T-cell (primary cell): Measurements from ENCODE around the gene CCDC88C. TPM values are rescaled to one million over a fixed set of nuclear protein-coding genes. Genes with fewer than 3 reads are reported as not detected.
A peak's percentile ranks its signal among the peaks of the same experiment; 100 is the strongest.
"Not testable (repeated sequence)": the region's sequence is repeated elsewhere in the genome, so short reads cannot be mapped to it uniquely, and the experiment has no call there.

ENCODE experiments used
- ATAC-seq, 4 experiments: fragments of 200-7000 bp in 3 of 4; fragments of 150-1000 bp in 1 of 4; cut with Tn5 transposase; replicated peaks in 1 of 4; 1 replicate in 3 of 4; 2 replicates in 1 of 4; pipeline ENCODE4 v1.10.0; 2021; ENCODE audit warnings: moderate library complexity in 3 of 4, mild to moderate bottlenecking in 2 of 4, moderate number of reproducible peaks in 1 of 4
- CTCF ChIA-PET, 2 donors: fragments of 300-600 bp; sonication (Branson Sonifier 250); formaldehyde crosslinking; loops; one replicate each; lab custom pipeline; 2022; ENCODE audit warnings: antibody characterized with exemption in 2 of 2; lab: Charles Lee
- POLR2A ChIA-PET, 2 donors: fragments of 300-600 bp; sonication (Branson Sonifier 250); formaldehyde crosslinking; loops; one replicate each; lab custom pipeline; 2022; ENCODE audit warnings: antibody characterized with exemption in 2 of 2; lab: Charles Lee
- DNase-seq, 35 experiments: peaks; one replicate each; pipeline versions ENCODE4 v3.0.0 to v3.0.0-alpha.2; 2013 to 2023
- H3K27ac ChIP-seq: one replicate; pipeline ENCODE4 v1.5.1; 2013; ENCODE audit warnings: low read length
- H3K27me3 ChIP-seq, 2 experiments: replicated peaks in 1 of 2; 1 replicate in 1 of 2; 2 replicates in 1 of 2; pipeline versions ENCODE4 v1.6.1 to v1.7.0; 2013; ENCODE audit warnings: low read length in 1 of 2, mixed read lengths in 1 of 2; ENCODE audit not compliant: control insufficient read depth in 2 of 2, insufficient read depth in 2 of 2; ENCODE audit errors: extremely low read depth in 1 of 2
- H3K36me3 ChIP-seq, 2 donors: 1 replicate in 1 of 2; 2 replicates in 1 of 2; pipeline versions ENCODE4 v1.6.1 to v1.7.0; 2013; ENCODE audit warnings: low read length in 1 of 2; ENCODE audit not compliant: control insufficient read depth in 2 of 2, insufficient read depth in 1 of 2; ENCODE audit errors: extremely low read depth in 1 of 2
- H3K4me1 ChIP-seq, 2 experiments: 1 replicate in 1 of 2; 2 replicates in 1 of 2; pipeline versions ENCODE4 v1.6.1 to v1.7.0; 2013; ENCODE audit warnings: low read length in 2 of 2, mixed read lengths in 1 of 2; ENCODE audit not compliant: insufficient read depth in 2 of 2, control insufficient read depth in 1 of 2; ENCODE audit errors: extremely low read depth in 1 of 2
- H3K4me3 ChIP-seq, 2 donors: 1 replicate in 1 of 2; 2 replicates in 1 of 2; pipeline versions ENCODE4 v1.5.1 to v1.7.0; 2013; ENCODE audit warnings: mild to moderate bottlenecking in 2 of 2, low read length in 1 of 2, moderate library complexity in 1 of 2; ENCODE audit not compliant: control insufficient read depth in 1 of 2; ENCODE audit errors: extremely low read depth in 1 of 2
- H3K9me3 ChIP-seq: 2 replicates; pipeline ENCODE4 v1.7.0; 2013
- H3K27ac Mint-ChIP-seq, 2 donors: one replicate each; pipeline ENCODE4 v1.8.0; 2020 to 2021; ENCODE audit warnings: mild to moderate bottlenecking in 2 of 2, mixed read lengths in 2 of 2
- H3K27me3 Mint-ChIP-seq, 2 donors: one replicate each; pipeline ENCODE4 v1.8.0; 2021 to 2022; ENCODE audit warnings: mixed read lengths in 2 of 2
- H3K36me3 Mint-ChIP-seq: one replicate; pipeline ENCODE4 v1.8.0; 2021; ENCODE audit warnings: mixed read lengths
- H3K4me1 Mint-ChIP-seq, 3 donors: one replicate each; pipeline ENCODE4 v1.8.0; 2020 to 2022; ENCODE audit warnings: mixed read lengths in 3 of 3, mild to moderate bottlenecking in 1 of 3
- H3K4me3 Mint-ChIP-seq, 3 donors: one replicate each; pipeline ENCODE4 v1.8.0; 2020 to 2022; ENCODE audit warnings: mild to moderate bottlenecking in 3 of 3, mixed read lengths in 3 of 3, moderate library complexity in 3 of 3
- H3K9me3 Mint-ChIP-seq, 3 donors: one replicate each; pipeline ENCODE4 v1.8.0; 2020 to 2022; ENCODE audit warnings: mixed read lengths in 3 of 3
- WGBS: methylation state at CpG from one replicate; pipeline ENCODE4 v1.1.5; 2013; ENCODE audit warnings: missing lambda C conversion rate; ENCODE audit not compliant: insufficient coverage; 5-methylcytosine and 5-hydroxymethylcytosine counted together
- total RNA-seq, 35 experiments: library from RNA in 6 of 35; stranded (reverse) in 6 of 35; fragments of 120-200 nt in 1 of 35; gene quantifications; one replicate each; pipeline versions ENCODE4 v1.2.1 to v1.2.4 and lab custom pipeline; 2013 to 2026

The CCDC88C gene
- total RNA-seq, 5 donors from 2014 or later (not counting 1 experiment from before 2014, with no cell fraction given): 260 to 368 (median 275) TPM

DNA sequence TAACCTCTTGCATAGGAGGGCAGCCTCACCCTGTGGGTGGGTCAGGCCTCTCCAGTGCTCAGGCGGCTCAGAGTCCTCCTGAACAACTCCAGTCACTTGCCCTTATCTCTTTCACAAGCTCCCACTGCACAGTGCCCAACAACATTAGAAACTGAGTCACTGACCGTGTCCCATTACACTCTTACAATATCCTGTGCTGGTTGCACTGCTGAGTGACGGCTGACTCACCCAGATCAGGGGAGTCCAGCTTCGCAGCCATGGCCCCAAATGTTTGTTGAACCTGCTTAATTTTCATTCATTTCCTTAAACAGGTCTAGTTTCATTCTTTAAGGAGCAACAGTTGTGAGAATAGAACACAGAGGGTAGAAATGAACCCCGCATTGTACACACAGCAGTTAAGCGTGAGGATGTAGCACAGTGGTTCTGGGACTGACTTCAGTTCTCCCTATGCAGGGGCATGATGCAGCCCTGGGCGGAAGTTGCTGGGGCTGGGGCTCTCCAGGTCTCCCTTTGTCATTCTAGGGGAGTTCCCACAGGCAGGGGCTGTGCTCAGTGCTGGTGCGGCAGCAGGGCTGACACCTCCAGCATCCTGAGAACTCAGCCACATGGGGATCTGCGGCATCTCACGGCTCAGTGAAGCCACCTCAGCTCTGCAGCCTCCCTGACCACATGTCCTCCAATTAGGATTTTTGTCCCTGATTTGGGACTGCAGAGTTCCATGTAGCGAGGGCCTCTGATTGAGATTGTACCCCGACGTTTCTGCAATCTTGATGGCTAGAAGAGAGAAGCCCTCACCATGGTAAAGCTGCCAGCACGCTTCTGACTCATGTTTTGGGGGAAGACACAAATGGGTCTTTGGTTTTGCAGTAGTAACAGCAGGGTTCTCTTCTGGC, 189.3 kb downstream of the CCDC88C start:
- Histone ChIP-seq H3K4me1 (peaks cover 54 to 95% of the 10 kb centered on the region in 2 experiments), H3K27me3 (no peaks in the 10 kb centered on the region), H3K9me3 (no peaks in the 10 kb centered on the region), H3K36me3 (peaks cover 0 to 5% of the 10 kb centered on the region in 2 donors), H3K27ac (peak overlapping the region; percentile 89), H3K4me3 (no peak overlapping the region)
- peak overlapping the region; percentile 95 to 96 for H3K27ac Mint-ChIP-seq
- peak overlapping the region; percentile 22 to 75 (median 59) for H3K4me3 Mint-ChIP-seq
- CTCF ChIA-PET: interaction anchor here (0.6 to 2.0 kb wide), 4 partner anchors 15 to 55 kb away, joined by 4 to 6 read pairs (median 5); partner anchors contain the start of gene GPR68 (in 1 of the 2)
- POLR2A ChIA-PET: interaction anchor here in 1 of 2 donors (0.7 to 1.0 kb wide), 2 partner anchors 13 to 22 kb away, joined by 4 read pairs; no protein-coding TSS in a partner anchor
- peak in 34 of 35 experiments; percentile 55 to 92 (median 79) for DNase-seq
- peaks cover 86 to 98% (median 91%) of the 10 kb centered on the region in 3 donors for H3K4me1 Mint-ChIP-seq
- H3K36me3 Mint-ChIP-seq: peaks cover 31% of the 10 kb centered on the region
- peaks cover 0 to 4% (median 0%) of the 10 kb centered on the region in 3 donors for H3K9me3 Mint-ChIP-seq
- ATAC-seq: peak; percentile 58 to 90 (median 62)
- WGBS: 7% methylated on average over 10 of the region's 14 CpGs
- no peaks in the 10 kb centered on the region for H3K27me3 Mint-ChIP-seq

DNA sequence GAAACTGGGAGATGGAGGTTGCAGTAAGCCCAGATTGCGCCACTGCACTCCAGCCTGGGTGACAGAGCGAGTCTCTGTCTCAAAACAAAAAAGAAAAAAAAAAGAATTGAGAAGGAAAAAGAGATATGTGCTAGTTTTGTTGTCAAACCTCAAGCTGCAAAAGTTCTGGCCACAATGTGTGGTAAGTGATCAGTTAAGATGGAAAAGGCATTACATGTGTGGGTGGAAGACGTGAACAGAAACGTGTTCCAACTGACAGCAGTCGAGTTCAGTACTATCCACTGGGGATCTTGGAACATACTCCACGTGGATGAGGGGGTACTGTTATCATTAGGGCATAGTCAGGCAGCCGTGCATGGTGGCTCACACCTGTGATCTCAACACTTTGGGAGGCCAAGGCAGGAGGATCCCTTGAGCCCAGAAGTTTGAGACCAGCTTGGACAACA, 190.4 kb downstream of the CCDC88C start:
- H3K4me1 Mint-ChIP-seq: peaks cover 91 to 98% (median 95%) of the 10 kb centered on the region in 3 donors
- H3K27me3 Mint-ChIP-seq: no peaks in the 10 kb centered on the region
- peak overlapping the region in 1 of 3 donors; percentile 75 for H3K4me3 Mint-ChIP-seq
- CTCF ChIA-PET: interaction anchor here in 1 of 2 donors (0.5 to 2.0 kb wide), 4 partner anchors 16 to 1271 kb away, joined by 4 to 7 read pairs (median 6); partner anchors contain the start of gene GPR68
- Histone ChIP-seq H3K4me3 (no peak overlapping the region), H3K27me3 (no peaks in the 10 kb centered on the region), H3K9me3 (no peaks in the 10 kb centered on the region), H3K4me1 (peaks cover 52 to 92% of the 10 kb centered on the region in 2 experiments), H3K36me3 (peaks cover 0 to 5% of the 10 kb centered on the region in 2 donors), H3K27ac (peak overlapping the region; percentile 89)
- peak in 3 of 35 experiments; percentile 32 to 63 (median 33) for DNase-seq
- H3K36me3 Mint-ChIP-seq: peaks cover 35% of the 10 kb centered on the region
- H3K27ac Mint-ChIP-seq: peak overlapping the region; percentile 86 to 95
- WGBS: 20% methylated on average over 7 of the region's 7 CpGs
- H3K9me3 Mint-ChIP-seq: peaks cover 0 to 9% (median 0%) of the 10 kb centered on the region in 3 donors
- no peak for ATAC-seq
- POLR2A ChIA-PET: interaction anchor here in 1 of 2 donors (0.9 to 2.3 kb wide), 2 partner anchors 17 to 22 kb away, joined by 4 to 7 read pairs; partner anchors contain the start of gene GPR68

DNA sequence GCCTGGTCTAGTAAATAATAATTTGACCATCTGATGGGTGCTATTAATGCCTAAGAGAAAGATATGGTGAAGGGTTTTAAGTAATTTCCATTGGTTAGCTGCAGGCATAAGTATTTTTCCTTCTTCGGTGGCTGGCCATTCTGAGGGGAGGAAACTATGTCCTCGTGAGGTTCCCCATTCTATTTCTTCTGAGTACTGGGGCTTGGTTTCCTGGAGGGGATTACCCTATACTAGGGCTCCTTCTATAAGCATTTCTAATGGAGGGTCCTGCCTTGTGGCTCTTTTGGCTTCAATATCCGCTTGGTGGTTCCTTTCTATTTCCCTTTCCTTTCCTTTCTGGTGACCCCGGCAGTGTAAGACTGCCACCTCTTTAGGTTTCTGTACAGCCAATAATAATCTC, 191.3 kb downstream of the CCDC88C start:
- not testable (repeated sequence) for H3K27me3 ChIP-seq, H3K27me3 Mint-ChIP-seq, H3K9me3 ChIP-seq, H3K9me3 Mint-ChIP-seq, H3K36me3 ChIP-seq, ATAC-seq, H3K4me3 ChIP-seq
- WGBS: no CpG with 5 or more reads among the region's 4 CpGs
- ChIA-PET CTCF (interaction anchor here in 1 of 2 donors (1.2 to 2.0 kb wide), 2 partner anchors 19 to 61 kb away, joined by 6 to 7 read pairs; partner anchors contain the start of gene GPR68), POLR2A (interaction anchor here in 1 of 2 donors (0.6 to 2.3 kb wide), 3 partner anchors 18 to 233 kb away, joined by 4 to 7 read pairs (median 6); partner anchors contain the start of gene GPR68)
- H3K36me3 Mint-ChIP-seq: peaks cover 37% of the 10 kb centered on the region
- peak overlapping the region; percentile 89 for H3K27ac ChIP-seq
- peaks cover 91 to 97% (median 93%) of the 10 kb centered on the region in 3 donors for H3K4me1 Mint-ChIP-seq
- peak overlapping the region; percentile 86 to 95 for H3K27ac Mint-ChIP-seq
- peaks cover 43 to 87% of the 10 kb centered on the region in 2 experiments for H3K4me1 ChIP-seq
- peak overlapping the region in 1 of 3 donors; percentile 75 for H3K4me3 Mint-ChIP-seq
- peak in 1 of 35 experiments; percentile 27 for DNase-seq

DNA sequence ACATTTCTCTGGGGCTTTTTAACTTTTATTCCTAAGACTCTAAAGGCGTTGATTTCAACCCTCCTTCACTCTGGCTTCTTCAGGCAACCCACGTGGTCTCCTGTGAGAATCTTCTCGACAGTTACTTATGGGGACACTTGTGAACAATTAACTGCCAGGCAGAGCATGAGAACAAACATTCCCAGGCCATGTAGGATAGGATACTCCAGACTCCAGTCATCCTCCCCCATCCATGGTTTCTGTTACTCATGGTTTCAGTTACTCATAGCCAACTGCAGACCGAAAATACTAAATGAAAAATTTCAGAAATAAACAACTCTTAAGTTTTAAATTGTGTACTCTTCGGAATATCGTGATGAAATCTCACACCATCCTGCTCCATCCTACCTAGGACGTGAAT, 192.6 kb downstream of the CCDC88C start:
- H3K4me3 Mint-ChIP-seq: peak overlapping the region in 1 of 3 donors; percentile 75
- H3K27me3 ChIP-seq: no peaks in the 10 kb centered on the region
- ATAC-seq (no peak), DNase-seq (no peak)
- no peaks in the 10 kb centered on the region for H3K9me3 ChIP-seq
- H3K9me3 Mint-ChIP-seq: peaks cover 0 to 5% (median 0%) of the 10 kb centered on the region in 3 donors
- H3K4me1 Mint-ChIP-seq: peaks cover 90 to 94% (median 91%) of the 10 kb centered on the region in 3 donors
- H3K27ac Mint-ChIP-seq: peak overlapping the region; percentile 86 to 95
- ChIA-PET CTCF (interaction anchor here in 1 of 2 donors (0.6 kb wide), 1 partner anchor 63 kb away, joined by 12 read pairs; no protein-coding TSS in a partner anchor), POLR2A (no interaction called here)
- H3K36me3 ChIP-seq: peaks cover 5 to 15% of the 10 kb centered on the region in 2 donors
- 76% methylated on average over 4 of the region's 7 CpGs for WGBS
- peaks cover 42% of the 10 kb centered on the region for H3K36me3 Mint-ChIP-seq
- H3K27ac ChIP-seq: peak overlapping the region; percentile 39
- H3K4me3 ChIP-seq: no peak overlapping the region
- peaks cover 30 to 82% of the 10 kb centered on the region in 2 experiments for H3K4me1 ChIP-seq
- no peaks in the 10 kb centered on the region for H3K27me3 Mint-ChIP-seq

DNA sequence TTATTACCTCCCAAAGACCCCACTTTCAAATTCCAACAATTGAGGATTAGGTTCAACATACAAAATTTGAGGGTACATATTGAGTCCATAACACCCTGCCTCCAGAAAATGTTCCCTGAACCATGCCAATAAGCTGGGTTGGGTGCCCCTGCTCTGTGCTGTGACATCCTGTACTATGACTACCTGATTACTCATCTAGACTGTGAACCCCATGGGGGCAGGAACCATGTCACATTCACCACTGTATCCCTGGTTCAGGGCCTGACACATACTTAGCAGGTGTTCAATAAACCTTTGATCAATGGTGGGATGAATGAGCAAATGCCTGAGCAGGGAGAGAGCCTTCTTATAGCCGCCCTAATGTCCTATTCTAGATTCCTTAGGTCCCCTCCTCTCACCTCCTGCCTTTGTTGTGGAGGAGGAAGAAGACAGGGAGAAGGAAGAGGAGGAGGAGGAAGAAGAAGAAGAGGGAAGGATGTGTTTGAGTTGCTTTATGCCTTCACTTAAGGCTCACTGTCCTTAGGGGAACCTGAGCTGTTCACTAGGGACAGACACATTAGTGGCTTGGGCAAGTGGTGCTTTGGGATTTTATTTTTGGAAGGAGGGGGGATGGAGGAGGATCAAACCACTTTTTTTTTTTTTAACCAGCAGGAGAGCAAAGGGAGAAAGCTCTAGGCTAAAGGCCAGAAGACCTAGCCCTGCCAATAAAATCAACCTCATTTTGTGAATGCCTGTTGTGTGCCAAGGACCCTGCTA, 194.4 kb downstream of the CCDC88C start:
- Mint-ChIP-seq H3K27me3 (no peaks in the 10 kb centered on the region), H3K4me3 (no peak overlapping the region), H3K9me3 (peaks cover 0 to 5% (median 0%) of the 10 kb centered on the region in 3 donors), H3K36me3 (peaks cover 50% of the 10 kb centered on the region), H3K27ac (peak overlapping the region; percentile 34 to 76), H3K4me1 (peaks cover 74 to 83% (median 77%) of the 10 kb centered on the region in 3 donors)
- peak in 2 of 4 experiments; percentile 37 to 39 for ATAC-seq
- no peaks in the 10 kb centered on the region for H3K27me3 ChIP-seq
- peaks cover 13 to 64% of the 10 kb centered on the region in 2 experiments for H3K4me1 ChIP-seq
- no peak for DNase-seq
- H3K4me3 ChIP-seq: no peak overlapping the region
- no CpG with 5 or more reads among the region's 1 CpG for WGBS
- peaks cover 5 to 15% of the 10 kb centered on the region in 2 donors for H3K36me3 ChIP-seq
- peak overlapping the region; percentile 16 for H3K27ac ChIP-seq
- CTCF ChIA-PET: interaction anchor here in 1 of 2 donors (0.6 kb wide), 1 partner anchor 311 kb away, joined by 6 read pairs; no protein-coding TSS in a partner anchor
- POLR2A ChIA-PET: no interaction called here
- no peaks in the 10 kb centered on the region for H3K9me3 ChIP-seq
